Brain microvascular endothelial cell (primary cell): ENCODE measurements around the gene IL16.

Experiments
- DNase-seq: peaks from one replicate; pipeline ENCODE4 v3.0.0-alpha.2; 2020
- H3K27ac ChIP-seq: fragments of 250-450 bp; sonication (Bioruptor Pico); 2 replicates; pipeline ENCODE4 v1.5.1; 2020; ENCODE audit warnings: mild to moderate bottlenecking, moderate library complexity
- H3K27me3 ChIP-seq: fragments of 250-450 bp; sonication (Bioruptor Pico); replicated peaks from 2 replicates; pipeline ENCODE4 v1.5.1; 2020; ENCODE audit warnings: mild to moderate bottlenecking
- H3K36me3 ChIP-seq: fragments of 250-450 bp; sonication (Bioruptor Pico); replicated peaks from 2 replicates; pipeline ENCODE4 v1.5.1; 2020; ENCODE audit warnings: mild to moderate bottlenecking
- H3K4me3 ChIP-seq: 2 replicates; pipeline ENCODE4 v1.5.1; 2011; ENCODE audit warnings: low read depth, mild to moderate bottlenecking, control low read depth, low read length, moderate library complexity
- in situ Hi-C: cut with HindIII; loops from 2 replicates; pipeline ENCODE4 v1.10.0; 2017; ENCODE audit warnings: low sequenced_read_pairs, low pct_ligation_motif_present
- TF ChIP-seq, protein P1 (sequence below): IDR thresholded peaks from 2 replicates; pipeline ENCODE4 v1.5.1; 2011; ENCODE audit warnings: low read depth, mild to moderate bottlenecking, moderate library complexity, low read length, control low read depth, inconsistent platforms; ENCODE audit errors: missing control alignments

Gene IL16

DNA sequence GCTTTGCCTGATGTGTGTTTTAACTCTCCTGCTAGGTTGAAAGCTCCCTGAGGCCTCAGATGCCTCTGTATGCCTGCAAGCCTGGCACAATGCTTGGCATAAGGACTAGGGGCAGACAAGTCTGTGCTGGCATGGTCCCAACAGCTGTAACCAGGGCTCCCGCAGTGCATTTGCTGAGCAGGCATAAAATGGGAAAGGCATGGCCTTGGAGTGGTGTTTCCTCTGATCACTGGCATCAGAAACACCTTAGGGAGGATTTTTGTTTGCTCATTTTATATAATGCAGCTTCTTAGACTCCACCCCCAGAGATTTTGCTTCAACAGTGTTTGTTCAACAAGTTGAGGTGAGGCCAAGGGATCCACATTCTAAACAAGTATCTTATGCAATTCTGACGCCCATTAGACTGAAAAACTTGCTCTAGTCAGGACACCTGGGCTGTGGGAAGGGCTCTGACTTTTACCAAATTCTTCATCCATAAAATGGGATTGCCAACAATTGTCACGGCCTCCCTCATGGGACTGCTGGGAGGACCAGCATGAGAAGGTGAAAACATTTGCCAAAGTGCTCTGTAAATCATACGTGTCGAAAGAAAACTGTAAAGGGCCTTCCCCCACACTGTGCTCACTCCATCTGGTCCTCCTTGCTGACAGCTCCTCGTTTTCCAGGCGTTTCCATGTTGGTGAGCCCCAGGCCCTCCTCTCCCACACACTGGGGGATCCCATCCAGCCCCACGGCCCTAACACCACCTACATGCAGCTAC is 84.2 kb downstream of the IL16 start:
- no peaks in the 10 kb centered on the region for H3K27me3 ChIP-seq
- H3K4me3 ChIP-seq: no peak overlapping the region
- H3K36me3 ChIP-seq: no peaks in the 10 kb centered on the region
- no peak overlapping the region for H3K27ac ChIP-seq
- in situ Hi-C loops: no loop called here
- TF ChIP-seq, protein P1, sequence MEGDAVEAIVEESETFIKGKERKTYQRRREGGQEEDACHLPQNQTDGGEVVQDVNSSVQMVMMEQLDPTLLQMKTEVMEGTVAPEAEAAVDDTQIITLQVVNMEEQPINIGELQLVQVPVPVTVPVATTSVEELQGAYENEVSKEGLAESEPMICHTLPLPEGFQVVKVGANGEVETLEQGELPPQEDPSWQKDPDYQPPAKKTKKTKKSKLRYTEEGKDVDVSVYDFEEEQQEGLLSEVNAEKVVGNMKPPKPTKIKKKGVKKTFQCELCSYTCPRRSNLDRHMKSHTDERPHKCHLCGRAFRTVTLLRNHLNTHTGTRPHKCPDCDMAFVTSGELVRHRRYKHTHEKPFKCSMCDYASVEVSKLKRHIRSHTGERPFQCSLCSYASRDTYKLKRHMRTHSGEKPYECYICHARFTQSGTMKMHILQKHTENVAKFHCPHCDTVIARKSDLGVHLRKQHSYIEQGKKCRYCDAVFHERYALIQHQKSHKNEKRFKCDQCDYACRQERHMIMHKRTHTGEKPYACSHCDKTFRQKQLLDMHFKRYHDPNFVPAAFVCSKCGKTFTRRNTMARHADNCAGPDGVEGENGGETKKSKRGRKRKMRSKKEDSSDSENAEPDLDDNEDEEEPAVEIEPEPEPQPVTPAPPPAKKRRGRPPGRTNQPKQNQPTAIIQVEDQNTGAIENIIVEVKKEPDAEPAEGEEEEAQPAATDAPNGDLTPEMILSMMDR: no peak
- DNase-seq: no peak

DNA sequence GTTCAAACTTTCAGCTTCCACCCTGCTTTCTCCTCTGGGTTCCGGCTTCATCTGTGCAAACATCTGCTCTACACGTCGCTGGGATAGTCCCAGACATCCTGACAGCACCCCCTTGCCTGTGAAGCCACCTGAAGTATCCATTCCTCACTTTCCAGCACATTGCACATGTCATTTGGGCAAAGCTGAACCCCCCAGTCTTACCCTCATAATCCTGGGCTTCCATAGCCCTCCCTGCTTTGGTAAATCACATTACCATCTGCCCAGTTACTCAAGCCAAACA is 84.7 kb downstream of the IL16 start:
- in situ Hi-C loops: no loop called here
- H3K27me3 ChIP-seq: no peaks in the 10 kb centered on the region
- no peaks in the 10 kb centered on the region for H3K36me3 ChIP-seq
- DNase-seq: no peak
- TF ChIP-seq, protein P1: no peak
- H3K4me3 ChIP-seq: no peak overlapping the region
- H3K27ac ChIP-seq: no peak overlapping the region

DNA sequence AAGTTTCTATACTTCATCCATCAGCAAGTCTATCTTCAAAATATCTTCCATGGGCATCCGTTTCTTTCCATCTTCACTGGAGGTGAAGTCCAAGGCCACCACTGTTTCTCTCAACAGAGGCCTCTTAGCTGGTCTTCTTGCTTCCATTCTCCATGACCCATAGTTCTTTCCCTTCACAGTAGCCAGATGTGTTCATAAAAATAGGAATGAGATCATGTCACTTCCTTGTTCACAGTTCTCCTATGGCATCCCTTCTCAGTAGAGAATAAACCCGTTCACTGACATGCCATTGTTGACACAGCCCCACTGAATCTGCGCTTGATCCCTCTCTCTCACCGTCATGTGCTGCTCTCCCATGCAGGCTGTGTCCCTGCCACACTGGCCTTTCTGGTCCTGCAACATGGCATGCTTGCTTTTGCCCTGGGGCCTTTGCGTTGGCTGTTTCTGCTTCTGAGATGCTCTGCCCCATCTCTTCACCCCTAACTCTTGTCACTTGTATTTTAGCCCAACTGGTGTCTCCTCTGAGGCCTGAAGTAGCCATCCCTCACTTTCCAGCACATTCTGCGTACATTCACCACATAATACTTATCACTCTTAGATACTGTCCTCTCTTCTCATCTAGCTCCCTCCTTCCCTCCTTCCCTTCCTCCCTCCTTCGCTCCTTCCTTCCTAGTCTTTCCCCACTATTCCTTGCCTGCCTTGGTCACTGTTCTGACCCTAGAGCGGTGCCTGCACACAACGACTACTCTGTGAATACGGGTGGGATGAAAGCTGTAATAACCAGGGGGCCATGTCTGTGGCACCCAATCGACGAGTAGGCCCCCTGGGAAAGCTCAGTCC is 85.3 kb downstream of the IL16 start:
- H3K27ac ChIP-seq: no peak overlapping the region
- DNase-seq: no peak
- in situ Hi-C loops: no loop called here
- TF ChIP-seq, protein P1: no peak
- H3K4me3 ChIP-seq: no peak overlapping the region
- H3K27me3 ChIP-seq: no peaks in the 10 kb centered on the region
- H3K36me3 ChIP-seq: no peaks in the 10 kb centered on the region

DNA sequence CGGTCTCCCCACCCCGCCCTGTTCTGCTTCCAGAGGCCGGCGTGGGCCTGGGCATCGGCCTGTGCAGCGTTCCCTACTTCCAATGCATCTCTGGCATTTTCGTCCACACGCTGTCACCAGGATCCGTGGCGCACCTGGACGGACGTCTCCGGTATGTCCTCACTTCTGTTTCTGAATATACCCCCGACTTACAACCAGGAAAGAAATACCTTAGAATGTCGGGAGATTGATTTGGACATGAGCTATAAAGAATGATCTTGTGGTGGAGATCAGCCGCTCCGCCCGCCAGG is 85.9 kb downstream of the IL16 start:
- Histone ChIP-seq H3K27ac (no peak overlapping the region), H3K36me3 (no peaks in the 10 kb centered on the region), H3K4me3 (no peak overlapping the region), H3K27me3 (no peaks in the 10 kb centered on the region)
- no peak for DNase-seq
- TF ChIP-seq, protein P1: no peak
- in situ Hi-C loops: no loop called here

DNA sequence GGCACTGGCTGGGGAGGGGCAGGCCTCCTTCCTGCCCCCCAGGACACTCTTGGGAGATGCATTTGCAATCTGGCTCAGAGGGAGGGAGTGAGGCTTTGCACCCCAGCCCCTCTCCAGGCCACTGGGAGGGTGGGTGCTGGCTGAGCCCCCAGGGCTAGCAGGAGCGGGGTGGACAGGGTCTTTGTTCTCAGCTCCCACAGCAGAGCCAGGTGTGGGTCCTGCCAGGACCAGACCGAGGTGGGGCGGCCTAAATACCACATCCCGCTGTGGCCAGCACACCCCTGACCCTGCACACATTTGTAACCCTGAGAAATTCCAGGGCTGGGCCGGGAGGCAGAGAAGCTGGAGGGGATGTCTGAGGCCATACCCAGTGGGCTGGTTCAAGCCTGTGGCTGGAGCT is 86.2 kb downstream of the IL16 start:
- no peaks in the 10 kb centered on the region for H3K27me3 ChIP-seq
- no peak overlapping the region for H3K4me3 ChIP-seq
- in situ Hi-C loops: no loop called here
- no peak overlapping the region for H3K27ac ChIP-seq
- TF ChIP-seq, protein P1: no peak
- no peak for DNase-seq
- H3K36me3 ChIP-seq: no peaks in the 10 kb centered on the region
